Fibroblast of gingiva (primary cell): ENCODE measurements around the gene TBX2.
A peak's percentile ranks its signal among the peaks of the same experiment; 100 is the strongest.
"Not testable (repeated sequence)": the region's sequence is repeated elsewhere in the genome, so short reads cannot be mapped to it uniquely, and the experiment has no call there.

ENCODE experiments used
- DNase-seq: peaks from one replicate; pipeline ENCODE4 v3.0.0-alpha.2; 2011; ENCODE audit warnings: low read depth

TBX2 gene

GRCh38 chr17:61414141-61414935, 14.7 kb downstream of the TBX2 start:
- DNase-seq, result no peak

GRCh38 chr17:61414936-61415251, 15.3 kb downstream of the TBX2 start:
- DNase-seq, result no peak

GRCh38 chr17:61415374-61416210, 15.9 kb downstream of the TBX2 start:
- DNase-seq, result no peak

GRCh38 chr17:61416211-61416539, 16.5 kb downstream of the TBX2 start:
- DNase-seq, result no peak

GRCh38 chr17:61416540-61417363, 17.1 kb downstream of the TBX2 start:
- peak; percentile 87 for DNase-seq

- no peak for DNase-seq
Observed at GRCh38 chr17:61418449-61418848, 18.8 kb downstream of the TBX2 start.

GRCh38 chr17:61419496-61420046, 19.9 kb downstream of the TBX2 start:
- no peak for DNase-seq

GRCh38 chr17:61420052-61420451, 20.4 kb downstream of the TBX2 start:
- DNase-seq, result no peak

- no peak for DNase-seq
Observed at GRCh38 chr17:61420745-61421398, 21.2 kb downstream of the TBX2 start.

- DNase-seq, result no peak
Observed at GRCh38 chr17:61421460-61421859, 21.8 kb downstream of the TBX2 start.

- DNase-seq, result no peak
Observed at GRCh38 chr17:61422116-61422799, 22.6 kb downstream of the TBX2 start.

- DNase-seq, result no peak
Observed at GRCh38 chr17:61422869-61423268, 23.2 kb downstream of the TBX2 start.

- DNase-seq, result no peak
Observed at GRCh38 chr17:61423967-61424649, 24.5 kb downstream of the TBX2 start.

- DNase-seq, result no peak
Observed at GRCh38 chr17:61425682-61426481, 26.2 kb downstream of the TBX2 start.

- no peak for DNase-seq
Observed at GRCh38 chr17:61426482-61427304, 27.1 kb downstream of the TBX2 start.

- no peak for DNase-seq
Observed at GRCh38 chr17:61427567-61427966, 27.9 kb downstream of the TBX2 start.

GRCh38 chr17:61429274-61429673, 29.6 kb downstream of the TBX2 start:
- DNase-seq, result no peak

GRCh38 chr17:61429831-61430230, 30.2 kb downstream of the TBX2 start:
- DNase-seq, result not testable (repeated sequence)
